ENCODE results near the gene CPLX1.

CPLX1 gene

DNA sequence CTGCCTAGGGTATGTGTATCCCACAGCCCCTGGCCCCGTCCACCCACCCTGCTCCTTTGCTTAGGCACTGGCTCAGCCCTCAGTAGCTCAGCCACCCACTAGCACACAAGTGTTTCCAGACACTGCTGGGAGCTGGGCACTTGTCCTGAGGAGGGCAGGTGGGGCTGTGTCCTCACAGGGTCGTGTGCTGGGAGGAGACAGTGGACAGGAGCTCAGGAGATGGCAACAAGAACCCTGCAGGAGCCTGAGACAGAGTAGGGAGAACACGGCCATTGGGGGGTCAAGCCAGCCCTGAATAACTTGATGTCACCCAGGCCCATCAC is 5.5 kb upstream of the CPLX1 start:
- DNase-seq, result no peak

DNA sequence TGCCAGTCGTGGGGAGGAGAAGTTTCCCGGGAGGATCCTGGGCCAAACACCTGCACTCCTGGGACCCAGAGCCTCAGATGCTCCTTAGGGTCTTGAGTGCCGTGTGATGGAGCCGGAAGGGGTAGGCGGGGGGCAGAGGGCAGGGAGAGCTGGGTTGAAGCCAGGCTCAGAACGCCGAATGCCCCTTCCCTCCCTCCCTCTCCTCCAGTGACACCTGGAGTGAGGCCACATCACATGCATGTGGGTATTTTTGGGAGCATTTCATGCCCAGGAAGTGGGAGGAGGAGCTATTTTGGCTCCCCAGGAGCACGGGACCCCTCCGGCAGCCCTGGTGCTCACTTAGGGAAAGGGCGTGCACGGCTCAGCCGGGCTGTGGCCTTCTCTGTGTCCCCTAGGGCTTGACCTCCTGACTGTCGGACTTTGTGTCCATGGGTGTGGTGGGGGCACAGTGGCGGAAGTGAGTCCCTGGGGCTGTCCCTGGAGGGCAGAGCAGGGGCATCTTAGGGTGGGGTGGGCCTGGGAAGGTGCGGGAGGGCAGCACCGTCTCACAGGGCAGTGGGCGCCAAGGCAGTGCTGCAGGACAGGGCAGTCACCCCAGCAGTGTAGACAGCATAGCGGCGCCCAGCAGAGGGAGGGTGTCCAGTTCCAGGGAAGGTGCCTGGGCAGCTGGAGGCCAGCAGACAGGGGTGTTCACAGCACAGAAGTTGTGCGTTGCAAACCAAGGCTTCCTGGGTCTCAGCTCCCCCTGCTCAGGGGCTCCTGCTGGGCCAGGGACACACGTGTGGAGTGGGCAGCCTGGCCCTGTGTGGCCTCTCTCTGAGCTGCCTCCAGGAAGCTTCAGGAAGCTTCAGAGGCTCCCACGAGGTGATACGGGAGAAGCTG is 4.9 kb upstream of the CPLX1 start:
- no peak for DNase-seq

DNA sequence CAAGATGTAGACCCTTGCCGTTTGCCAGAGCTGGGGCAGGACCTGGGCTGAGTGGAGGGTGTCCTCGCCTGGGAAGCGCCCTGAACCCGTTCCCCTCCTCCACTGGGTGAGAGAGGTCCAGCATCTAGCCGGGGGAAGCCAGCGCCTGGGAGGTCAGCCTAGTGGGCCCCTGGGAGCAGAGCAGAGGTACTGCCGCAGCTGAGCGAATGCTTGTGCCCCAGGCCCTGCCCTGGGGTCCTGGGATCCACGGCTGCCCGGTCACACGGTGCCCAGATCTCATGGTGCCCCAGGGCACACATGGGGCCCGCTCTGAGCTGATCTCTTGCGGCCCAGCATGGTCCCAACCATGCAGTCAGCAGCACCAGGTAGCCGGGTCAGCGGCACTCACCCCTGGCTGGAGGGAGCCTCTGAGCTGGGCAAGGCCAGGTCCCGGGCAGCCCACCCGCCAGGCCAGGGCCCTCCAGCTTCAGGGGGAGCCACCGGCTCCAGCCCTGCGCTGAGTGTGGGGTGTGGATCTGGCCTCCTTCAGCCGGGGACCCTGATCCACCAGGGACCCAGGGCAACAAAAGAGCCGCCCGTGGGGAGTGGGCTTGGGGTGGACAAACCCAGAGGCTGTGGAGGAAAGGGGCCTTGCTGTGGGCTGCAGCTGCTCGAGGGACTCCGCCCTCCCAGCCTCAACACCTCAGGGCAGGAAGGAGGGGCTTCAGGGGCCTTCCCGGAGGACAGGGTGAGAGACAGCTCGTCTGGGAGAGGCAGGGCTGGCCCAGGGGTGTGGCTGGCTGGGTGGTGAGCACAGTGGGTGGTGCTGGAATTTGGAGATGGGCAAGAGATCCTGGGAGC is 4.1 kb upstream of the CPLX1 start:
- no peak for DNase-seq

DNA sequence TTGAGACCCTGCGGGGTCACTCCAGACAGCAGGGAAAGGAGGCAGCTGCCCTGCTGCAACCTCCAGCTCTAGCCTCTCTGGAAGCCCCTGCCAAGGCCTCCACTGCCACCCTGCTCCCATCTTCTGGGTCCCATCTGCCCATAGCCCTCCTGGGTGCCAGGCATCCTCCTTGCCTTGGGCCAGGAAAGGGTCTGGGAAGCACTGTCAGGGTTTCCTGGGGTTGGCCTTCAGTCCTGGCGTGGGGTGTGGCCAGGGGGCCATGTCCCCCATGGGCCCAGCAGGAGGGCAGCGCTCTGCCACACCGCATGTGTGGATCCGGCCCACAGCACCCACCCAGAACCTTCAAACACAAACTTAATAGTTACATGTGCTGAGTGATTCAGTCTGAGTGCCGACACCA is 3.4 kb upstream of the CPLX1 start:
- no peak for DNase-seq

DNA sequence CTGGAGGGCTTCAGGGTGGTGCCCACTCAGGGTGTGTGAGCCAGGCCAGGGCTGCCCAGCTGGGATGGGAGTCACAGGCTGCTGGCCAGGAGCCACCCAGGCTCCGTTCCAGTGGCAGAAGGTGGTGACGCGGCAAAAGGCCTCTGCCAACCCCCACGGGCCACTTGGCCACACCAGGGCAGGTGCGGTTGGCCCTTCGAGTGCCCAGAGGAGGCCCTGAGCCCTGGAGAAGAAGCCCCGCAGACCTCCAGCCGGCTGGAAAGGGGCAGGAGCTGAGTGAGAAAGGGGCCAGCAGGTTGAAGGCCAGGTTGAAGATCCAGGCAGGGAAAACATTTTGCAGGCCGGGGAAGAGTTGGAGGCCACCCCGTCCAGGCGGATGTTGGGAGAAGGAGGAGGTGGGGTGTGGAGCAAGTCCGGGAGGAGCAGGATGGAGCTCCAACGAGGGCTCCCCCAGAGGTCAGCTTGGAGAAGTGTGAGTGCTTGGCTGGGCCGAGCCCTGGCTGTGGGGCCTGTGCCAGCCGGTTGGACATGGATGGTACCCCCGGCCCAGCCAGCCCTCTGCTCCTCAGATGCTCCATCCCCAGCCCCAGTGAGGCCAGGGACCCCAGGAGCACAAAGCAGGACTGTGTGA is 2.8 kb upstream of the CPLX1 start:
- no peak for DNase-seq

DNA sequence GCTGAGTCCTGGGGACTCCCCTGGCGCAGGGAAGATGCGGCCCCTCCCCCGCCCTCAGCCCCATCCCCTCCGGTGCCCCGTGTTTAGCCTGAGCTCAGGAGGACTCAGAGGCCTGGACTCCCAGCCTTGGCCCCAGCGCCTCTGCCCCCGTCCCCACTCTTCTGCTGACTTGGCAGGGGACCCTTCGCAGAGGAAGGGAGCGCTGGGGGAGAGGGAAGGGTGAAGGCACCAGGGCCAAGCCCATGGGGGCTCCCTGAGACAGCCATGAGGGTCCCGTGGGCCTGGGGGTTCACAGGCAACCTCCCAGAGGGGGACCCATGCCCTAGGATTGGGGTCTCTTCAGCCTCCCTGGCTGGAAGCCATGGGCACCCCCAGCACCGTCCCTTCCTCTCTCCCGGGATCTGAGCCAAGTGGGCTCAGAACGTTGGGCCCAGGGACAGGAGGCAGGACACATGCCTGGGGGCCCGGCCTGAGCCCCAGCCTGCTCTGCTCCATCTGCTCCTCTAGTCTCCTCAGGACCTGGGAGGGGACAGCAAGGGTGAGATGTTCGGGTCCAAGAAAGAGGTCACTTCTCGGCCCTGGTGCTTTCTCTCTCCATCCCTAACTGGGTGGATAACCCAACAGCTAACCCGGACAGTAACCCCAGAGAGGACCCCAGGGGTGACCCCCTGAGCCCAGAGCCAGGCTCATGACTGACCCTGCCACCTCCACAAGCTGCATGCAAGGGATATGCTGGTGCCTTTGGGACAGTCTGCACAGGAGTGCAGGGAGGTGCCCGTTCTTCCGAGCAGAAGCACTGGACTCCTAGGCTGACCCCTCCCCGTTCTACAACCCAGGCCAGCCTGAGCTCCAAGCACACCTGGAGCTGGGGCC is 1.5 kb upstream of the CPLX1 start:
- DNase-seq, result no peak

DNA sequence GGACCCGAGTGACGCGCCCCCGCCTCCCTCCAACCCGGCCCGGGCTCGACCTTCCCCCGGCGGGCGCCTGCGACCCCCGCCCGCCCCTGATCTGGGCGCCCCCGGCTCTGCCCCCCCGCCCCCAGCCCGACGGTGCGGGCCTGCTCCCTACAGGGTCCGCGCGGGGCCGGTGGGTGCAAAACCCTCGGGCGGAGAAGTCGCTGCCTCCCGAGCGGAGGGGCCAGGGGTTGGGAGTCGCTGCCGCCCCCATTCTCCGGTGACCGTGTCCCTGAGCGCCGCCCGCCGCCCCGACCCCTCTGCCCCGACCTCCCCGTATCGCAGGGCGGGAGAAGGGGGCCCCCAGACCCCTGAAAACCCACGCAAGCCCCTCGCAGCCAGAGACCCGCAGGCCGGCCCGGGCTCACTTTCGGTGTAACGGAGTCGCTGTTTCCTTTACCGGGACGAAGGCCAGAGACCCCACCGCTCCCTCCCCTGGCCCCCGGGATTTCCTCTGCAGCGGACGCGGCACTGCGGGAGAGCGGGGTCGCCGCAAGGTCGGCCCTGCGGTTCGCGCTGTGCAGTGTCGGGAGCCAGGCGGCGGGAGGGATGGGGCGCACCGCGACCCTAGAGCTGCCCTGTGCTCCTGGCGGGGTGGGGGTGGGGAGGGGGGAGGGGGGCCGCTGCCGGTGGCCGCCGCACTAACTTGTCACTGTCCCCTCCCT is 729 bp upstream of the CPLX1 start:
- DNase-seq, result no peak

DNA sequence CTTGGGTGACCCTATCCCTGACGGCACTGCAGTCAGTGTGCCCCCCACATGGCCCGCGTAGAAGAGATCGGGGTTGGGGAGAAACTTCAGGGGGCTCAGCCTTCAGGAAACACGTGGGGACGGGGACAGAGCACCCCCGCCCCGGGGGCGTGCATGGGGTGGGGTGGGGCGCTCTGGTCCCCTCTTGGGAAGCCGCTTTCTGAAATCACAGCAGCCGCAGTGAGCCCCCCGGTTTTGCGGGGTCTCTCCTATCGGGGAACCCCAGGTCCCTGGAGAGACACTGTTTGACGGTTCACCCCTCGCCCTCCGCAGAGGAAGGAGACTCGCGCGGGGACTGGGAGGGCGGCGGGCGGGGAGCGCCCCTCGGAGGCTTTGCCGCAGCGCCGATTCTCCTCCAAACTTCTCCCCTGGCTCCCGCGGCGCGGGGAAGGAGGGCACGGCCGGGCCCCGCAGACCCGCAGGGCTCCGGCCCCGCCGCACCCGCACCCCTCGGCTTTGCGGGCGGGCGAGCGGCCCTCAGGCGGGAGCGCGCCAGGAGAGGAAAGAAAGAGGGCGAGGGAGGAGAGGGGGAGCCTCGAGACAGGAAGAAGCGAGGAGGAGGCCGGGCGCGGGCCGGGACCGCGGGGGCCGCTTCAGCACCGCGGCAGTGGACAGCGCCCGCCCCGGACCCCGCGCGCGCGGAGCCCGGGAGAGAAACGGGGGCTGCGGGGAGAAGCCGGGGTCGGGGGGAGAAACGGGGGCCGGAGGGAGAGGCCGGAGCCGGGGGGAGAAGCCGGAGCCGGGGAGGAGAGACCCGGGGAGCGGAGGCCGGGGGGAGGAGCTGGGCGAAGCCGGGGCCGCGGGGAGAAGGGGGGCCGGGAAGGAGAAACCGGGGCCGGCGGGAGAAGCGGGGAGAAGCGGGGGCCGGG is 612 bp downstream of the CPLX1 start:
- peak; percentile 26 for DNase-seq

DNA sequence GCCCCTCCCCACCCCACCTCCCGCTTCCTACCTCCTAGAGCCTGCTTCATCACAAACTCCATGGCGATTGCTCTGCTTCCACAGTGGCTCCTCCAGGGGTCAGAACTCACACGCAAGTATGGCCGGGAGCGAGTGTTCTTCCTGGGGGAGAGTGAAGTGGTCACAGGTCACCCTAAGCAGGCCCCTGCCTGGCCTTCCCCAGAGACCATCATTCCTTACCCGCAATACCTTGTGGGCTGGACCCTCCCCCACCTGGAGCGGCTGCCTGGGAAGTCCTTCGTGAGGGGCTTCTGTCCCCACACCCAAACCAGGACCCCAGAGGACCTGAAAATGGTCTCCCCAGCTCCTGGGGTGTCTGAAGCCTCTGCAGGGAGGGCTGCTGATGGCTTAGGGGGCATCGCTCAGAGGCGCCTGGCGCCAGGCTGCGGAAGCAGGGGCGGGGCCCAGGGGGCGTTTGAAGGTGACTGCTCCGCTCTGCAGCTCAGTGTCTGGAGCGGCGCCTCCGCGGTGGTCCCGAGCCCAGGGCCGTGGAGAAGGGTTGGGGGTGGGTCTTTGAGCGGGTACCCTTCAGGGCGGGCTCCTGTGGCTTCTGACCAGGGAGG is 1.4 kb downstream of the CPLX1 start:
- no peak for DNase-seq

DNA sequence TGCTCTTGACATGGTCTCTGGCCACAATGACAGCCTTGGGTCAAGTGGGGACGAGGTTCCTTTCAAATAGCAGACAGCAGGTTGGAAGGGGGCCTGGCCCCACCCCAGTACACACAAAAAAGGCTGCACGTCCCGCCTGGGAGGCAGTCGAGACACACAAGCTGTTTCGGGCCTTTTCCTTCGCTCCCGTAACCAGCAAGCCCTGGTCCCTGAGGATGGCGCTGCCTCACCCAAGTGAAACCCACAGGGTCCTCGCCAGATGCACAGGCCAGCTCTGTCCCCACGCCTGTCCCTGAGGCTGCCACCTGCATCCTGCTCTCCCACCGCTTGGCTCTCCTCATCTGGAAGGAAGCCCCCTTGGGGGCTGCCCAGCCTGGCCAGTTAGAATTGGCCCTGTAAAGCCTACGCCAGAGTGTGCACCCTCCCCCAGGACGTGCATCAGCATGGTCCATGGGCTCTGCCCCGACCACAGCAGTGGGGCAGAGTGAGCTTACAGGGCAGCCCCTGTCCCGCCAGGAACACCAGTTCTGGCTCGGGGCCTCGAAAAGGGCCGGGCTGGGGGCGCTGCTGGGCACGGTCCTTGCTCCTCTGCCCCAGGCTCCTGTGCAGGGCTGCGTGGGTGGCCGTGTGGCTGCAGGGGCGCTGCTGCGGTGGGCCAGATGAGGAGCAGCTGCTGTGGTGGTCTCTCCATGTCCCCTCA is 2.0 kb downstream of the CPLX1 start:
- no peak for DNase-seq

DNA sequence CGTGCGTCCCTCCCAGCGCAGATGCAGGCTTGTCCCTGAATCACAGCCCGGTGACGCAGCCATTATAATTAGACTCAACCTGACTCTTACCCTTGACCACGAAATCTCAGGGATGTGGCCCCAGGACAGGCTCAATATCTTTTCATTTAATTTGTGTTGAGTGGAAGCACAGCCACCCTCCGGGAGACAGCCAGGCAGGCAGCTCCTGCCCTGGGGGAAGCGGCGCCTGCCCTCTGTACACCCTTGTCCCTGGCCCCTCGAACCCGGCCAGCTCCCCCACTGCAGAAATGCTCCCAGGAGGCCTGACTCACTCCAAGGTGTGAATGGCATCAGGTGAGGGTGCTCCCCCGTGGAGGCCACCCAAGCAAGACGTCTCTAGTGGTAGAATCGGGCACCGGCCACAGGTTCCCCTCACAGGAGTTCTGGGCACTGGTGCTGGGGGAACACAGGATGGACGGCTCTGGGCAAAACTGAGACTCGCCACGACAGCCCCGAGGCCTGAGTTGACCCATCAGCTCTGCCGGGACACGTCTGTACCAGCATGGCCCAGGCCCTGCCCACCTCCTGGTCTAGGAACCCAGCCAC is 2.7 kb downstream of the CPLX1 start:
- DNase-seq, result no peak

DNA sequence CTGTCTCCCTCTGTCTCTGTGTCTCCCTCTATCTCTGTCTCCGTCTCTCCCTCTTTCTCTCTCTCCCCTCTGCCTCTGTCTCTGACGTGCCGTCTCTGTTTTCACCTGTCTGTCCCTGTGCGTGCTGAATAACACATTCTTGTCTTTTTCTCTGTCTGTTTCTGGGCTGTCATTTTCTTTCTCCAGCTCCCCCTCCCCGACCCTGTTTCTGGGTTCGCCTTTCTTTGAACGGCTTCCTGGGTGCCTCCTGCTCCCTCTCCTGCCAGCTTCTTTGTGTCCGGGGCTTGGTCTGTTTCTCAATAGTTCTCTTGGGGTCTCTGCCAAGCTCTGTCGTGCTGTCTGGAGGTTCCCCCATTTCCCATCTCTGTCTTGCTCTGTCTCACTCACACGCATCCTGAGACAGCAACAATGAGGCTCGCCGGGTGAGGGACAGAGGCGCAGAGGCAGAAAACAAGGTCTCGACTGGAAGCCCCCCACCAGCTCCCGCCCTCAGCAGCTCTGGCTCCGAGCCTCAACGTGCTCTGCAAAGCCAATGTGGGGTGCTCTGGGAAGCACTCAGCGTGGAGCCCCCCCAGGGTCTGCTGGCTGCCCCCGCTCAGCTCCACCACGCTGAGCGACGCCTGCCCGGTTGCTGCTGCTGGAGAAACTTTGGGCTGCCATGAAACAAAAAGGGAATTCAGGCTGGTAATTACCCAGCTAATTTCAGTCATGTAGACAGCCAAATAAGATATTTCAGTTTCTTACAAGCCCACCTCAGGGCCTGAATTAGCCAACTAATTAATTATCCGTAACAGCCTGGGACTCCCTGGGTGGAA is 3.4 kb downstream of the CPLX1 start:
- no peak for DNase-seq

DNA sequence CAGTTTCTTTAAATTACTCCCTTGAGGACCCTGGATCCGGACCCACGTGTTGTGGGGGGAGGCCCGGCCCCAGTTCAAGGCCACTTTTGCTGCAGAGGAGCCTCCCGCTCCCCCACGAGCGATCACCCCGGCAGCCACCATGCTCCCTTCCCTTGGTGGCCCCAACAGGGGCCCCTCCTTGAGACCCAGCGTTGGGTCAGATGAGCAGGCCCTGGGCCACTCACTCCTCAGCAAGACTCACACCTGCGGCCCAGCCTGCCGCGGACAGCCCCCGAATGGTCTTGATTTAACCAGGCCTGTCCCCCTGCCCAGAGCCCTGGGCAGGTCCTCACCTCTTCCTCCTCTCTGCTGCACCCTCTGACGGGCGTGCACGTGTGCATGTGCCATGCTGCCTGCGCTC is 4.3 kb downstream of the CPLX1 start:
- no peak for DNase-seq

DNA sequence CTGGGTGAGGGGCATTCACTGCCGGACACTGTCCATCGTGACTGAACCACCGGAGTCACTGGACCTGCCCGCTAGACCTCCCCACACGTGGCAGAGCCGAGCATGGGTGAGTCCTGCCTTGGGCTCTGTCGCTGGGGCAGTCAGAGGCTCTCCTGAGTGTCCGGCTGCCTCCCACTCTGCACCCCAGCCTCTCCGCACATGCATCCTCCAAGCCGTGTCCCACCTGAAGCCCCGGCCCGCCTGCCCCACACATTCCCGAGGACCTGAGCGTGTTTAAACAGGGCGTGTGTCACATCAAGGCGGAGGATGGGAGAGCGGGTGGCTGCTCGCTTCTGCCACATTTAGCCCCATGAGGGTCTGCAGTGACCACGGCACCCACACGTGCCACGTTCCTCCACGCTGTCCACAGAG is 4.7 kb downstream of the CPLX1 start:
- DNase-seq, result no peak

DNA sequence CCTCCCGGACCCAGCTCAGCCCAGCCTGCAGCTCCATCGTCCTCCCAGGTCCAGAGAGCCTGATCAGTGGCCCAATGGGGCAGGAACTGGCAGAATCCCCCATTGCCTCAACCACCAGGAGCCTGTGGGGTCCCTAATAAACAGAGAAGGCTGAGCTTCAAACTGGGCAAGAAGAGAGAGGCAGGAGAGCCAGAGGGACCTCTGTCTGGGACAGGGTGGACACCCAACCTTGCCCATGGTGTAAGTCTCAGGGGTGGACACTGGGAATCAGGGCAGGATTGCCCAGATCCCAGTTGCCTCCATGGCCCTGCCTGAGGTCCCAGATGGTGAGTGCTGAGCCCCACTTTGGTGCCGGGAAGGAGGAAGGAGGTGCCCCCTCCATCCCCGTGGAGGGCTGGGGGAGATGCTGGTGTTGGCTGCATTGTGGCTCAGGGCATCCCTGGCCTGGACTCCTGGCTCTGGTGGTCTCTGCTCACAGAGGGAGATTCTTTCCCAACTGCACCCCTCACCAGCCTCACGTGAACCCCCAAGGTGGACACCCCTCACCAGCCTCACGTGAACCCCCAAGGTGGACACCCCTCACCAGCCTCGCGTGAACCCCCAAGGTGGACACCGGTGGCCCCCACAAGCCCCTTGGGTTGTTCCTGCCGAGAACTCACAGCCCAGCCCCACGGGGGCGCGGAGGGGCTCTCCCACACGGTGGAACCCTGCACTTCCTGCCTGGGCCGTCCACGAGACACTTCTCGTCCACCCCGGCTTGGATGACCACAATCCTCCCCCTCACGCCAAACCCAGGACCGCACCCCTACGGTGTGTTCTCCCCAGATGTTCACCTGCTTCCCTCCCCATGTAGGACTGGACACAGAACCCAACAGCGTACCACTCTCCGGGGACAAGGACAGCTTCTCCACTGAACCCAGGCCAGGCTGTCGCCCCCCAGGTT is 5.4 kb downstream of the CPLX1 start:
- no peak for DNase-seq

DNA sequence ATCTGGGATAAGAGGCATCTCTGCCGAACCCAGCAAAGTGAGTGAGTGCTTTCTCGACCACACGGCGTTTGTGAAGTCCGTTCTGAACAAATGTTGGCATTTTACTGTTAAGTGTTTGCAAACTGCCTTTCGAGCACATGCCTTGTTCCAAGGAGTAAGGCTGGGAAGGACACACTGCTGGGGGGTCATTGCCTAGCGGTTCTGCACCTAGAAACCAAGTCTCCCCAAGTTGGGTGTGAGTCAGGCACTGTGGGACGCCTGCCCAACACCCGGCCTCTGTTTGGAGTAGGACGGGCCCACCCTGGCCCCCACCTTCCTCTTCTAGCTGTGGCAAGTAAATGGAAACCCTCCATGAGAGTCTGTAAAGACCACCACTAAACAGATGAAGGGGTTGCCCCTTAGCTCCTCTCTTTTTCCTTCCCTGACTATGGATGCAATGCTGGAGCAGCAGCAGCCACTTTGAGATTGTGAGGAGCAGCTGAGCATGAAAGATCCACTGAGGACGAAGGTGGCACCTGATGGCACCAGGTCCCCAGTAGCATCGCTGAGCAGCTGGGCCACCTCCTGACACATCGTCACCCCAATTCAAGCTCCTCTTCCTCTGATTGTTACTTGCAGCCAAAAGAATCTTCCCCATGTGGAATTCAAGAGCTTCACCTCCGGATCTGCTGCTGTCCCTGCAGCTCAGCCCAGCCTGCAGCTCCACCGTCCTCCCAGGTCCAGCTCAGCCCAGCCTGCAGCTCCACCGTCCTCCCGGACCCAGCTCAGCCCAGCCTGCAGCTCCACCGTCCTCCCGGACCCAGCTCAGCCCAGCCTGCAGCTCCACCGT is 6.3 kb downstream of the CPLX1 start:
- no peak for DNase-seq
